ENCODE data around the gene KRTAP22-1.

GRCh38 chr21:30555095-30555494 is 45.8 kb upstream of the KRTAP22-1 start:
- TF ChIP-seq CTCF (IDR thresholded peaks at IDR 0.05) = no peak
- TF ChIP-seq EZH2 (IDR thresholded peaks at IDR 0.05; ENCODE audit: borderline replicate concordance, insufficient read depth, low read depth, low read length, poor library complexity, severe bottlenecking) = no peak
